ENCODE measurements around the gene DHRS4. TPM values are rescaled to one million over a fixed set of nuclear protein-coding genes. Genes with fewer than 3 reads are reported as not detected.
A peak's percentile ranks its signal among the peaks of the same experiment; 100 is the strongest.

DHRS4 gene
- total RNA-seq: 17.1 and 19.6 TPM in 2 replicates
- long read RNA-seq, transcript DHRS4-201 (8 exons, 1,443 nt): major isoform, 7 of 16 reads
- long read RNA-seq, partial matches to known transcripts: 1 of 16 reads
- long read RNA-seq, other reads (novel, unspliced or antisense): 5 of 16 reads

DNA sequence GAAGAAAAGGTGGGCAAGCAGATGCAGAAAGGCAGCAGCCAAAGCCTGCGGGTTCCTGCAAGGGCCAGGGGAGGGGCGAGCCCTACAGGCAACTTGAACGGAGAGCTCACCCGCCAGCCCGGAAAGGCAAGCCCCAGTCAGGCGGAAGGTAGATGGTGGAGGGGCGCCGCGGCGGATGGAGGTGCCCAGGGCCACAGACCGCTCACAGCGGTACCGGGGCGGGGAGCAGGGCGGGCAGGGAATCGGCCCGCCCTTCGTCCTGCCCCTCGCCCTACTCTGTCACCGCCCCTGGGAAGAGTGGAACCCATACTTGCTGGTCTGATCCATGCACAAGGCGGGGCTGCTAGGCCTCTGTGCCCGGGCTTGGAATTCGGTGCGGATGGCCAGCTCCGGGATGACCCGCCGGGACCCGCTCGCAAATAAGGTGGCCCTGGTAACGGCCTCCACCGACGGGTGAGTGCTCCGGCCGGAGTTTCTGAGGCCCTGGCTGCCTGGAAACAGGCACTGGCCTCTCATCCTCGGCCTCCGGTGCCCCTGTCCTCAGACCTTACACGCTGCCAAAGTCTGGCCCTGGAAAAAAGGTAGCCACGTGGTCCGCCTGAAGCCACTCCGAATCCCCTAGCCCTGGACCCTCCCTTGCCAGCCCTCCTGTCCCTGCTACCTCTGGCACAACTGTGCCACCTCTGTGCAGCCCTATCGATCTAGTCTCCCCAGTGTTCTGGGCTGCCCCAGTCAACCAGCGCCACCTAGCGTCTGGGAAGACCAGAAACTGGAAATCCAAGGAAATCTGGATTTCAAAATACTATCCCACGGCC is at the start of gene DHRS4:
Gene DHRS4 (plus strand): TSS at position 307 of the 815 bp plus-strand sequence. CDS start 19 bp downstream, at position 326.
- peak within 1 kb of the TSS; percentile 97 for H3K27ac Mint-ChIP-seq
- H3K9me3 Mint-ChIP-seq (ENCODE audit: low read depth): no peaks in the 10 kb centered on the region
- peak; percentile 63 for DNase-seq (ENCODE audit: low spot score, unreplicated experiment)
- H3K27me3 Mint-ChIP-seq: no peaks in the 10 kb centered on the region
- TF ChIP-seq, protein P1, sequence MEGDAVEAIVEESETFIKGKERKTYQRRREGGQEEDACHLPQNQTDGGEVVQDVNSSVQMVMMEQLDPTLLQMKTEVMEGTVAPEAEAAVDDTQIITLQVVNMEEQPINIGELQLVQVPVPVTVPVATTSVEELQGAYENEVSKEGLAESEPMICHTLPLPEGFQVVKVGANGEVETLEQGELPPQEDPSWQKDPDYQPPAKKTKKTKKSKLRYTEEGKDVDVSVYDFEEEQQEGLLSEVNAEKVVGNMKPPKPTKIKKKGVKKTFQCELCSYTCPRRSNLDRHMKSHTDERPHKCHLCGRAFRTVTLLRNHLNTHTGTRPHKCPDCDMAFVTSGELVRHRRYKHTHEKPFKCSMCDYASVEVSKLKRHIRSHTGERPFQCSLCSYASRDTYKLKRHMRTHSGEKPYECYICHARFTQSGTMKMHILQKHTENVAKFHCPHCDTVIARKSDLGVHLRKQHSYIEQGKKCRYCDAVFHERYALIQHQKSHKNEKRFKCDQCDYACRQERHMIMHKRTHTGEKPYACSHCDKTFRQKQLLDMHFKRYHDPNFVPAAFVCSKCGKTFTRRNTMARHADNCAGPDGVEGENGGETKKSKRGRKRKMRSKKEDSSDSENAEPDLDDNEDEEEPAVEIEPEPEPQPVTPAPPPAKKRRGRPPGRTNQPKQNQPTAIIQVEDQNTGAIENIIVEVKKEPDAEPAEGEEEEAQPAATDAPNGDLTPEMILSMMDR (IDR thresholded peaks at IDR 0.05; ENCODE audit: unreplicated experiment): peak; percentile 95
- peaks cover 16% of the 10 kb centered on the region for H3K4me1 Mint-ChIP-seq (ENCODE audit: low read depth)
- H3K36me3 Mint-ChIP-seq (ENCODE audit: insufficient read depth): peaks cover 6% of the 10 kb centered on the region
- peak within 1 kb of the TSS; percentile 100 for H3K4me3 Mint-ChIP-seq (ENCODE audit: low read depth)

DNA sequence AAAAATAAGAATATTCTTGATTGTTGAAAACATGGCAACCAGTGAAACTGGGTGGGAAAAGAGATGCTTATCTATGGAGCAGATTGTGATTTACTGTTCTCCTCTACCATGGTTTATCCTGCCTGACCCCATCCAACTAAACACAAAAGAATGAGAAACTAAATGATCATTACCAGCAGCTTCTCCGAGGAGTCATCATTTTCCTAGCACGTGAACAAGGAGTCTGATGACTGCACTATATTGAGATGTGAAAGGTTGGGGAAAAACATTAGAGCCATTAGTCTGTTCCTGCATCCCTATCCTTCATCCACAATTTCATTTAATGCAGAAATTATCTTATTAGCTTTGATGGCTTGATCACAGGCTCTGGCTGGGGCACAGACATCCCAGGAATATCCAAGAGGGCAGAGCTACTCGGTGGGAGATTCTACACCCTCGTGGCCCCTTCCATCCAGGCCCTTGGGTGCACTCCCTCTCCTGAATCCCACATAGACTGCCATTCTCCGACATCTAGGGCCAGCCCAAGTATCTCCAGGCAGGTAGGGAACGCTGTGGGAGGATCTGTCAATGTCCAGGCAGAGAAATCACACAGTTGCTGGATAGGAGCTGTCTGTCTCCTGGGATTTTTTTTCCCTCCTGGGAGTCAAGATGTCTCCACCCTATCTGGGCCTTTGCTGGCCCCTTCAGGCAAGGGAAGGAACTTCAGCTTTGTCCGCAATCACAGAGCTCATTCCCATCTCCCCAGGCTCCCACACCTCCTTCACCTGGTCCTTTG is 43.3 kb upstream of the DHRS4 start:
- no peaks in the 10 kb centered on the region for H3K36me3 Mint-ChIP-seq (ENCODE audit: insufficient read depth)

DNA sequence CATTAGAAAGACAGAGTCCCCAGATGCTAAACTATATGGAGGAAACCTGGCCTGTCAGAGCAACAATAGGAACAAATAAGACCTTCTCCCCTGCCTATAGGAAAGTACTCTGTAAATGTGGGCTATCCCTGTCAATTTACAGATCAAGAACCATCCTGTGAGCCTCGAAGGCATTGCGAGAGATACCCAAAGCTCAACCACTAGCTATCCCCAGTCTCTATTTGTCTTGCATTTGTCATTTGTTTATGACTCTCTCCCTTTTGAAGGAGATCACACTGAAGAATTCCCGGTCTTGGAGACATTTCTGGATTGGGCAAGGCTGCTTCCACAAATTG is 42.7 kb upstream of the DHRS4 start:
- Mint-ChIP-seq H3K4me3 (ENCODE audit: low read depth) (no peak overlapping the region), H3K27ac (no peak overlapping the region)

More for the DNA sequence above, 43.3 kb upstream of the DHRS4 start:
- TF ChIP-seq, protein P1 (IDR thresholded peaks at IDR 0.05; ENCODE audit: unreplicated experiment): peak; percentile 57
- Mint-ChIP-seq H3K4me1 (ENCODE audit: low read depth) (no peaks in the 10 kb centered on the region), H3K4me3 (ENCODE audit: low read depth) (no peak overlapping the region), H3K27ac (no peak overlapping the region), H3K9me3 (ENCODE audit: low read depth) (peaks cover 12% of the 10 kb centered on the region), H3K27me3 (peaks cover 3% of the 10 kb centered on the region)
- DNase-seq (ENCODE audit: low spot score, unreplicated experiment): peak; percentile 15

DNA sequence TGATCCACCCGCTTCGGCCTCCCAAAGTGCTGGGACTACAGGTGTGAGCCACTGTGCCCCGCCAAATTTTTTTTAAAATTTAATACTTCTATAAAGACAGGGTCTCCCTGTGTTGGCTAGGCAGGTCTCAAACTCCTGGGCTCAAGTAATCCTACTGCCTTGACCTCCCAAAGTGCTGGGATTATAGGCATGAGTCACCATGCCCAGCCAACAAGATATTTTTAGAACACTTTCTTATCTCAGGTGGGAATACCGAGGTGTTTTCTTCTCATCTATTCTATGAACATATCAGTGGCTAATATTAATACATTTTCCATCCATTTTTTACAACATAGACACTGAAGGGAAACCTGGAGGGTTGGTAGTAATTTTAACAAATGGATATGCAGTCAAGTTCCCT is 38.0 kb upstream of the DHRS4 start:
- TF ChIP-seq, protein P1 (IDR thresholded peaks at IDR 0.05; ENCODE audit: unreplicated experiment): no peak
- no peak overlapping the region for H3K4me3 Mint-ChIP-seq (ENCODE audit: low read depth)
- DNase-seq (ENCODE audit: low spot score, unreplicated experiment): no peak
- H3K27me3 Mint-ChIP-seq: no peaks in the 10 kb centered on the region
- H3K36me3 Mint-ChIP-seq (ENCODE audit: insufficient read depth): no peaks in the 10 kb centered on the region
- no peak overlapping the region for H3K27ac Mint-ChIP-seq
- peaks cover 5% of the 10 kb centered on the region for H3K9me3 Mint-ChIP-seq (ENCODE audit: low read depth)
- H3K4me1 Mint-ChIP-seq (ENCODE audit: low read depth): no peaks in the 10 kb centered on the region

More for the DNA sequence above, 42.7 kb upstream of the DHRS4 start:
- DNase-seq (ENCODE audit: low spot score, unreplicated experiment): no peak
- Mint-ChIP-seq H3K36me3 (ENCODE audit: insufficient read depth) (no peaks in the 10 kb centered on the region), H3K9me3 (ENCODE audit: low read depth) (peaks cover 9% of the 10 kb centered on the region), H3K27me3 (peaks cover 3% of the 10 kb centered on the region), H3K4me1 (ENCODE audit: low read depth) (no peaks in the 10 kb centered on the region)
- TF ChIP-seq, protein P1 (IDR thresholded peaks at IDR 0.05; ENCODE audit: unreplicated experiment): no peak

DNA sequence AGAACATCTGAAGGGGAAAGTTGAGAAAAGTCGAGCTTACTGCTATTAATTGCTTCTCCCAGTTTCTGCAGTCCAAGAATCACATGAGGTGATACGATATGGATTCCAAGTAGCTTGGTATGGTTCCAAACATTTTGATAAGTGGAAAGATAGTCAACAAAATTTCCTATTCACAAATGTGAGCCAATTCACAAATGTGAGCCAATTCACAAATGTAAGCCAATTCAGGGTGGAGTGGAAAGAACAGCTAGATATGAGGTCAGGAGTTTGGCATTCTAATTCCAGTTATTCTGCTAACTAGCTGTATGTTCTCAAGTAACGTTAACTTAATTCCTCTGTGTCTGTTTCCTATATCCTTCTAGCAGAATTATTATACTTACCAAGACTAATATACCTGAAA is 37.6 kb upstream of the DHRS4 start:
- Mint-ChIP-seq H3K27ac (no peak overlapping the region), H3K4me1 (ENCODE audit: low read depth) (no peaks in the 10 kb centered on the region), H3K36me3 (ENCODE audit: insufficient read depth) (no peaks in the 10 kb centered on the region), H3K27me3 (no peaks in the 10 kb centered on the region), H3K4me3 (ENCODE audit: low read depth) (no peak overlapping the region), H3K9me3 (ENCODE audit: low read depth) (peaks cover 5% of the 10 kb centered on the region)
- TF ChIP-seq, protein P1 (IDR thresholded peaks at IDR 0.05; ENCODE audit: unreplicated experiment): no peak
- DNase-seq (ENCODE audit: low spot score, unreplicated experiment): no peak

All from progenitor cell of endocrine pancreas (in vitro differentiated cells).